NCI-H2171 treated with DMSO at 0.1 percent for 48 hours (cell line): ENCODE measurements around the gene CACNG1.

Experiments used
- DNase-seq: peaks from one replicate; lab custom pipeline; 2025; lab: John Stamatoyannopoulos, UW

Gene CACNG1

DNA sequence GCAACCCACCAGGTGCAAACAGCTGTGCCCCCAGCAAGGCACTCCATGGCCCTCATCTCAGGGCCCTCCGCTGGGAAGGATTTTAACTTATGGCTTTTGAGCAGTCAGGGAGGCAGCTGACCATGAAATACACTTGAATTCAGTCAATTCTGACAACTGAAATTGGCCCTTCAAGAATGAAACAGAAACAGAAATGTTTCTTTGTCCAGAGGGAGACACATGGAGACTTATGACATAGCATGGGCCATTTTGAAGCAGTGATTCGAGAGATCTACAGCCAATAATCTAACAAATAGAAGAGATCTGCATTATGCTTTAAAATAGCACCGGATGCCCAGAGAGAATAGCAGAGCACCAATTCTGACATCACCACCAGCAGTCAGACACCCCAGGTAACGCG is 7.5 kb downstream of the CACNG1 start:
- DNase-seq = no peak

DNA sequence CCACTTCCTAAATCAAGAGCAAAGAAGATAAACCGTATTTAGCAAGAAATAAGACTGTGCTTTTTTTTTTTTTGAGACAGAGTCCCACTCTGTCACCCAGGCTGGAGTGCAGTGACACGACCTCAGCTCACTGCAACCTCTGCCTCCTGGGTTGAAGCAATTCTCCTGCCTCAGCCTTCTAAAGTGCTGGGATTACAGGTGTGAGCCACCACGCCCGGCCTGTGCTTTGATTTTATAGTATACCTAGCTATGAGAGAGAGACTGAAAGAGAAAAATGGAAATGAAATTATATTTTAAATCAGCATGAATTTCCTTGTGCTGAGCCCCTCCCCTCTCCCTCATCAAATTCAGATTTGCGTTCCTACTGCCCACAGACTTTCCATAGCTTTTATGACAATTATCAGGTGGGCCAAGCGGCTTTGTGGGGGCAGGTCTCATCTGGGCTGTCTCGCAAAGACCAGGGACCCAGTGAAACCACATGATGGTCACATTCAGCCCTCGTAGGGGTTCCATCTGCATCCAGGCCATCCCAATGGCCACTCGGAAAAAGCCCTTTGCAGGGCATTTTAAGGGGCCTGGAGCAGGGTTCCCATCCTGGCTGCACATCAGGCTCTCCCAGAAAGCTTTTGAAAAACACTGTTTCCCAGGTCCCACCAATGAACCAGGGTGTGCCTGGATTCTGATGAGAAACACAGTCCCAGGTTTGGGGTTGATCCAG is 8.5 kb downstream of the CACNG1 start:
- no peak for DNase-seq

DNA sequence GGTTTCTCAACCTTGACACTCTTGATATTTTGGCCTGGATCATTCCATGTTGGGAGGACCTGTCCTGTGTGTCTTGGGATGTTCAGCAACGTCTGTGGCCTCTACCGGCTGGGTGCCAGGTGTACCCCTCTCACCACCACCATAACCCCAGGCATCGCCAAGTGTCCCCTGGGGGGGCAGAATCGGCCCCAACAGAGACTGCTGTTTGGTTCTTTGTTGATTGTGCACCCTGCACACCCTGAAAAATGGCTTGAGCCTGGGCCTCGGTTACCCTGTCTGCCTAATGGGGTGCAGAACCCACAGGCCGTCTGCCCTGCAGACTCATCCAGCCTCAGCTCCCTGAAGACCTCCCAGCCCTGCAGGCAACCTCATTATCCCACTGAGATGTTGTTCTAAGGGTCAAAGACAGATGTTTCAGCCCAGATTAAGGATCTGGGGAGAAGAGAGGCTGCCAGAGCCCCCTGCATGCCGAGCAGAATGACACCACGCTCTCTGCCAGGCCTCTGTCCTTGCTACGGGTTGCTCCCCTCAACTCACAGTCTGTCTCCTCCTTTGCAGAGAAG is 9.2 kb downstream of the CACNG1 start:
- no peak for DNase-seq

DNA sequence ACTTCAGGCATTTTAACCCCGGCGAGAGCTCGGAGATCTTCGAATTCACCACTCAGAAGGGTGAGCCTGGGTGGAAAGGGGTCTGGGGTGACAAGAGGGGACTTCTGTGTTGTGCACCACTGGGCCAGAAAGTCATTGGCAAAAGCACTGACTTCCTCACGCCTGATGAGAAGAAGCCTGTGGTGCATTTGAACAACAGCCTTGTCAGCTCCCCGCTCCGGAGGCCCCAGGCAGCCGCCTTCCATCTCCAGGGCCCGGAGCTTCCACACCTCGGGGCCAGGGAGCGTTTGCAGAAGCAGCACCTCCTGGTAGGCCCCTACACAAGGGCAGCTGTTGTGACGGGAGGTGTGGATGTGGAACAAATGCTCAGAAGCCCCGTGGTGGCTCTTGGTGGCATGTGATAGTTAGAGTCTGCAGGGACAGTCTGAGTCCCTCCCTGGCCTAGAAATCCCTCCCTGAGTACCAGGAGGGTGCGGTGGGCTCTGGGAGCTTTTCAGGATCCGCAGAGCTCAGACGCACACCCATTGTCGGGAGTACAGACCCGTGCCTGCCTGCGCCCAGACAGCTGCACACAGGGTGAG is 9.7 kb downstream of the CACNG1 start:
- no peak for DNase-seq

DNA sequence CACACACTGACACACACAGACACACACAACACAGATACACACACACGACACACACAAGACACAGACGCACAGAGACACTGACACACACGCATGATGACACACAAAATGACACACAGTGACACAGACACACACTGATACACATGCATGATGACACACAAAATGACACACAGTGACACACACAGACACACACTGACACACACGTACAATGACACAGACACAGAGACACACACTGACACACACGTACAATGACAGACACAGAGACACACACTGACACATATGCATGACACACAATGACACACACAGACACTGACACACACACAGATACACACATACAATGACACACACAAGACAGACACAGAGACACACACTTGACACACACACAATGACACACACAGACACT is 10.3 kb downstream of the CACNG1 start:
- DNase-seq = no peak

DNA sequence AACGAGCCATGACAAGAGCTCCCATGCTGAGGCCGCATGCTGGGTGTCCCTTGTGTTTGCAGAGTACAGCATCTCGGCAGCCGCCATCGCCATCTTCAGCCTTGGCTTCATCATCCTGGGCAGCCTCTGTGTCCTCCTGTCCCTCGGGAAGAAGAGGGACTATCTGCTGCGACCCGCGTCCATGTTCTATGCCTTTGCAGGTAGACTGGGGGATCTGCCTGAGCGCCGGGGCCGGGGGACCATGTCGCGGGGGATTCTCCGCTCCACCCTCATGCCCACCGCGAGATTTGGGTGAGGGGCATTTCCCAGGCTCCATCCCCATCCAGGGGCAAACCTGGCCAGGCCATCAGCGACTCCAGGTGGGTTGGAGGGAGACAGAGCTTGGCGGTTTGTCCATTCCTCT is 10.7 kb downstream of the CACNG1 start:
- no peak for DNase-seq

DNA sequence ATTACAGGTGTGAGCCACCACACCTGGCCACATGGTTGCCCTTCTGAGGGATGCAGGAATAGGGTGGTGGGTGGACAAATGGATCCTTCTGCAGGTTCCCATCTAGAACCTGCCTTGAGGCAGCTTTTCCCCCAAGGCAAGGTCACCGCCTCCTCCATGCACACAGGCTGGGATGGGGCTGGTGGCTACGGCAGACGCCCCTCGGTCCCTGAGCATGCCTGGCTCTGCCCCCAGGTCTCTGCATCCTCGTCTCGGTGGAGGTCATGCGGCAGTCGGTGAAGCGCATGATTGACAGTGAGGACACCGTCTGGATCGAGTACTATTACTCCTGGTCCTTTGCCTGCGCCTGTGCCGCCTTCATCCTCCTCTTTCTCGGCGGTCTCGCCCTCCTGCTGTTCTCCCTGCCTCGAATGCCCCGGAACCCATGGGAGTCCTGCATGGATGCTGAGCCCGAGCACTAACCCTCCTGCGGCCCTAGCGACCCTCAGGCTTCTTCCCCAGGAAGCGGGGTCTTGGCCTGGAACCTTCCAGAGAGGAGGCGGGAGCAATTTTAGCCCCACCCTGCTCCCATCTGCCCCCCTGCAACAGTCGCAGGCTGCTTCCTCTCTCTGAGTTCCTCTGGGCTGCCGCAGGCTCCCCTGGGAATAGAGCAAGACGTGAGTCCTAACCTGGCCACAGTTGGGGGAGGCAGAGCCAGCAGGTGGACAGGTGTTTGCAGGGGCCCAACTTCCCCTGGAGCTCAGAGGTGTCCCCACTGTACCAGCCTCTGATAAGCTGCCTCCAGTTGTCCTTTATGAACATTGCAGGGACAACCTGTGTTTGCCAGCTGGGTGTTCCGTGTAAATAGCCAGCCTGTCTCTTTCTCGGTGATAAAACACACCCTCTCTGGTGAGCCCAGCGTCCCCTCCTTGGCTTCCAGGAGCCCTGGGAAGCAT is 11.7 kb downstream of the CACNG1 start:
- DNase-seq = peak; percentile 60

DNA sequence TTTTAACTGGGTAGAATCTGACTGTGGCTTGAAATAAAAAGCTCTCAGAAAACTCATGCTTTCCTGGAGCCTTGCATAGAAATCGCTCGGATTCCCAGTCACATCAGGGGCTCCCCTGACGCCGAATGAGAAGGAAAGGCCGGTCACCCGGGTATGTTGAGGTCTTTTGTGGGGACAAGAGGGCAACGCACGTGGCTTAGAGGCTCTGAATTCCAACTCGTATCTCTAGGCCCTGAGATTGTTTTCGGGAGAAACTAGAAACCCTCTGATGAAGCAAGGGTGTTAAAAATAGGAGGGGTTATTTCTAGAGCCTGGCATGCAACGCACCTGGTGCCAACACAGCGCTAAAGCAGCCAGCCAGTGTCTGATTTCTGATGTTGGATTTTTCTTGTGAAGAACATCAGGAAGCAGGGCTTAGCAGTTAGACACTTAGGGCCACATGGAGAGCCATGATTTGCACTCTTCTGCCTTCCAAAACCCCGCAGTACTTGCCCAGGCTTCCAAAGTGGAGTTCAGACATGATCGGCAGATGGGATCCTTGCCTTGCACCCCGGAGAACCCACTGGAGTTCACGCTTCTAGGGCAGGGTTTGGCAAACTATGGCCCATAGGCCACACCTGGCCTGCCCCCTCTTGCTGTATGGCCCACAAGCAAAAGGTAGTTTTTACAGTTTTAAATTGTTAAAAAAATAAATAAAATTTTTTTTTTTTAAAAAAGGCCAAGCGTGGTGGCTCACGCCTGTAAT is 12.6 kb downstream of the CACNG1 start:
- peak; percentile 9 for DNase-seq

DNA sequence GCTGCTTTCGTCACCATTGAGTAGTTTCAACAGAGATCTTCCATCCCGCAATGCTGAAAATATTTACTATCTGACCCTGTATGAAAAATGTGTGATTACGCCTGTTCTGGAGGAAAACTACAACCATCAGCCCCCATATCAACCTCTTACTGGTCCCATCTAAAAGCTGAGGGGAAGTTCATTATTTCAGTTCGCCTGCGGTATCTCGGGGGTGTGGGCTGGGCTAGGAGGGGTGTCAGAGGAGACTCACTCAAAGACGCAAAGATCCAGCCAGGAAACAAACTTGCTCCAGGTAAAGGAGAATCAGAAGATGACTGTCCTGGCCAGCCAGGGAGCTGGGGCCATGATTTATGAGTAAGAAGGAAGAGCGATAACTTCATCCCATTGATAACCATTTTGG is 13.7 kb downstream of the CACNG1 start:
- DNase-seq = no peak

DNA sequence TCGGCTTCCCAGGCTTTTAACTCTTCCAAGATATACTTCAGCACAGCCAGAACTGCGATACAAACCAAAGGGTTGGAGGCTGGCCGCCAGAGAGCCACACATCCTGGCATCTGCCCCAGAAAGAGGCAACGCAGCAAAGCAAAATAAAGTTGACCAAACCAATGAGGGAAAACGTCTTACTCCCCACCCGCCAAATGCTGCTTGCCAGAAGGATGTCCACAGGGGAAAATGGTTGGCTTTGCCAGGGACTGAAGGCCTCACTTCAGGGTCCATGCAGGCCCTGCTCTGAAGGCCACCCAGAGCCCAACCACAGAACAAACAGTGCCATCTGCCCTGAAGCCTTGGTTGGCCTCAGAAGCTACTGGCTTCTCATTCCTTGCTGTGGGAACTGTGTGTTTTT is 15.0 kb downstream of the CACNG1 start:
- no peak for DNase-seq

DNA sequence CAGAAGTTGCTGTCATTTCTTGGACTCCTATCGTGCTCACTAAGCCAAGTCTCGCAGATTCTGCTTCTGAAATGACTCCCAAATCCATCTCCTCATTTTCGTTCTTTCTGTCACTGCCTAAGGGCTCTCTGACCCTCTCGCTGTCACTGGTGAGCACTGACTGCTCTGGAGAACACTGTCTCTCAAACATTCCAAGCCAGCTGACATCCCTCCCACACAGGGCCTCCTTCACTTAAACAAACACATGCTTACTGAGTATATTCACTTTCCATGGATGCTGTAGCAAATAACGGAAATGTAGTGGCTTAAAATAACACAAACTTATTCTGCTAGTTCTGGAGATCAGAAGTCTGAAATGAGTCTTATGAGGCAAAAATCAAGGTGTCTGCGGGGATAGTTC is 18.8 kb downstream of the CACNG1 start:
- no peak for DNase-seq

DNA sequence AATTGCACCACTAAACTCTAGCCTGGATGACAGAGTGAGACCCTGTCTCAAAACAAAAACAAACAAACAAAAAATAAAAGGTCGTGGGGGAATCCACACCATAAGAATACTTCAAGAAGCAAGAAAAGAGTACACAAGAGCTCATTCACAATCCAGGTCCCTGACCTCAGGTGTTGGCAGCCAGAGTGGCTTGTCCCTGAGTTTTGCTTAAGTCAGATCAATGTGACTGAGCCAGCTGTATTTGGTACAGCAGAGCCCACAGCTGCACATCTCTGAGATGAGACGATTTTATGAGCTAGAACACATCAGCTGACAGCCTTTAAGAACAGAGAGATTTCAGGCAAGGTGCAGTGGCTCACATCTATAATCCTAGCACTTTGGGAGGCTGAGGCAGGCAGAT is 22.4 kb downstream of the CACNG1 start:
- no peak for DNase-seq

DNA sequence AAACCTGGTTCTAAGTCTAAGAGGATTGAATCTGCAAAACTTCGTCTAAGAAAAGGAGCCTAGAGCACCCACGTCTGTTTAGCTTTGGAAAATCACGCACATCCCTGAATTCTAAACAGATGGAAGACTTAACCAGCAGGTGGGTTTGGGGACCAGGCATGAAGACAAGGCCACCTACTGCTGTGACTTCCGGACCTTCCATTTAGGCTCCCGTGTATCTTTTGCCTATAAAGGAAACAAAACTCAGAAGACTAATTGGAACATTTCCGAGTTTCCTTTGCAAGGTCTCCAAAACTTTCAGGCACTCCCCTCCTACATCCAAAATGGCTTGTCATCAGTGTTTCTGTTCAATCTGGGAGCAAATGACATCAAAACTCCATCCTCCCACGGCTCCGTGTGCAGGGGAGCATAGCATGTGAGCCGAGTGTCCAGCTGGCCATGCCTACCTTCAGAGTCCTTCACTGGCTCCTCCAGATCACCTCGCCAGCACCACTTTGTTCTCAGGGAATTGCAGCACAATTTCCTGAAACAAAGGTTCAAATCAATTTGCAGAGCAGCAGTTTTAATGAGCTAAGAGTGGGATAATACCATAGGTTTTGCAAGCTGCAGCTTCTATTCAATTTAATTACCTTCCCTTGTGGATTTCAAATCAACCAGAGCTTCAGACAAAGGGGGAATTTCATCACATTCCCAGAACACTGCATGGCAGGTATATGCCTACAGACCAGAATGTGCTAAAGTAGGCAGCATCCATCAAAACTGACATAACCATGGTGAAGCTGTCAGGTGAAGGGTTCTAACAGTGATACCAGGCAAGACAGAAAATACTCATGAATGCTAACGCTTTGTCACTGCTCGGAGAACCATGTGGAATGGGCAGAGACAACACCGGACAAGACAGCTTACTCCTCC is 23.5 kb downstream of the CACNG1 start:
- no peak for DNase-seq

DNA sequence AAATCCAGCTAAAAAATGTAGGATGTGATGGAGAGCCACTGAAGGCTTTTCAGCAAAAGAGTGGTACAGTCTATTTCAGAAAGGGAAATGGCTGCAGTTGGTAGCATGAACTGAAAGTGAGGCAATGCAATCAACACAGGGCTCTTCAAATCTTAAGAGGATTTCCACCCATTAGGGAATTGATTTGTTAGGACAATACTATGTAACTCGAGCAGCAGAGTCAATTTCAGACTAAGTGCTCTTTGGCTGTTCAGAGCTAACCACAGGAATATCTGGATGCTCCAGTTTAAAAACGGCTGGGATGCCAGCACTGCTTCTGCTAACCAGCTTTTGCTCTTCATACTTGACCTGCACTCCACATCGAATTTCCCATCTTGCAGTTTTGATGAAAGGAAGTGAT is 24.6 kb downstream of the CACNG1 start:
- DNase-seq = peak; percentile 17

DNA sequence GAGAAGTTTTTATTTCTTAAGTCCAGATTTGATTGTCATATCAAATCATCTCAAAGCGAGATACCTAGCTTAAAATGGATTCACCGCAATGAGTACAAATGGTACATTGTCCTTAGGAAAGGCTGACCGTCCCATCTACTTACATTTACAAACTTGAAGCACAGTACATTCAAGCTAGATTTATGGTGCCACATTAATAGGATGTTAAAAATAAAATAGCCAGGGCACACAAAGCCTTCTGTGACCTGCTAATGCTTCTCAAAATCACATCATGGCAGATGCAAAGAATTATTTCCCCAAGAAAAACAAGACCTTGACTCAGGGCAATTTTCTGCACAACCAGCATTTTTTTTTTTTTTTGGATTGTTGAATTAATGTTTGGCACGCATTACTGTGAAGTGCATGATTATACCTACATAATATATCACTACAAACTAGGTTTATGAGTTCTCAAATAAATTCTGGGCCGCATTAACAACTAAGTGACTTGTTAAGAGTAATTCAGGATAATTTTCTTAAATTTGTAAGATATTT is 25.3 kb downstream of the CACNG1 start:
- DNase-seq = no peak

DNA sequence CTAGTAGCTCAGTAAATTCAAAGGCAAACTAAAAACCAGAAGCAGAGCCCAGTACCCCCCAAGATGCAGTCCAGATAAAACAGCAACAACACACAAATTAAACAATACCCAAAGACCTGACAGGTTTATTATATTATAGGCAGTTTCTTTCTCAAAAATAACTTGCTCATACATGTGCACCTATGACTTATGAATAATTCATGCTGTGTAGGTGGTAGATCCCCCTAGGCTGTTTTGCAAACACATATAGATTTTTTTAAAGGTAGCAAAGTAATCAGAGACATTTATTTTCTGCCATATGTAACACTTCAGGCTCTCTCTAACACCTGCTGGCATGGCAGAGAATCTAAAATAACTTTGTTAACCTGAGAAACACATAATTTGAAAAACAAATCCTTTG is 27.2 kb downstream of the CACNG1 start:
- DNase-seq = no peak

DNA sequence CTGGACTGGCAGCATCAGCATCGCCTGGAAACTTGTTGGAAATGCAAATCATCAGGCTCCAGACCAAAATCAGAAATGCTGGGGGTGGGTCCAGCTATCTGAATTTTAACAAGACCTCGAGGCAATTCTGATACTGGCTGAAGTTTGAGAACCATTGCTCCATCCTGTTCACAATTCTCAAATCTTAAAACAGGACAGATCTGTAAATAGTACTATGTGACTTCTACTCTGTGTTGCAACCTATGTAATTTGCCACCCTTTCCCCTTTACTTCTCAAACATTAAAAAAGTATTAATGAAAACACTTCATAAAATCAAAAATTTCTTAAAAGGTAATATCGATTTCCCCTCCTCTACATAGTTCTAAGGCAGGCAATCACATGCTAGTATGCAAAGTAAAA is 28.5 kb downstream of the CACNG1 start:
- DNase-seq = no peak

DNA sequence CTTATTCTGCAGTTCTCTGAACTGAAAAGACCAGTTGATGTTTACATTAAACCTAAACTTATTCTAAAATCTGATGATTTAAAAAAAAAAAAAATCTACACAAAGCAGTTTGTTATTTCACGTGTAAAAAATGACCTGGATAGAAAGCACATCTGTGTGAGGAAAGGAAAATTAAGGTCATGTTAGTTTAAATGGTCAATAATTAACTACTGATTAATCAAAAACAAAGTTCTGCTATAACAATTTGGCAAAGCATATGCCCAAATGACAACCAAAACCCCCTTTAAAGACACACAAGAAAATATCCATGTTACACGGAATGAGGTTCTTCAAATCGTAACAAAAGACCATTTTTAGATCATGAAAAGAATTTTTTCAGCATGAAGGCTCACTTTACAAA is 30.4 kb downstream of the CACNG1 start:
- DNase-seq = no peak

DNA sequence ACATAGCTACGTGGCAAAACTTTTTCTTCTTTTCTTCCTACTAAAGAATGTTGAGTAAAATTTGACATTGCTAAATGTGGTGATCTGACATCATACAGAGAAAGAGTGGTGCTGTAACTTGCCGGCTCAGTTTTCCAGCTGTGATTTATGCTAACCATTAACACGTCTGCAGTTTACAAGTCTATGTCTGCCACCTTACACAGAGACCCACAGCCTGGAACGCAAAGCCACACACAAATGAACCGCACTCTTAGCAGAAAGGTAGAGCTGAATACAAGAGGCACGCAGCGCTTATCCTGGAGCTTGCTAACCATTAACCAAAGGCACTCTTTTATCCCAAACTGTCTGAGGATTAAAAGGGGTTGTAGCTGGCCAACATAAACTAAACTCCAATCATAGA is 31.9 kb downstream of the CACNG1 start:
- DNase-seq = no peak

DNA sequence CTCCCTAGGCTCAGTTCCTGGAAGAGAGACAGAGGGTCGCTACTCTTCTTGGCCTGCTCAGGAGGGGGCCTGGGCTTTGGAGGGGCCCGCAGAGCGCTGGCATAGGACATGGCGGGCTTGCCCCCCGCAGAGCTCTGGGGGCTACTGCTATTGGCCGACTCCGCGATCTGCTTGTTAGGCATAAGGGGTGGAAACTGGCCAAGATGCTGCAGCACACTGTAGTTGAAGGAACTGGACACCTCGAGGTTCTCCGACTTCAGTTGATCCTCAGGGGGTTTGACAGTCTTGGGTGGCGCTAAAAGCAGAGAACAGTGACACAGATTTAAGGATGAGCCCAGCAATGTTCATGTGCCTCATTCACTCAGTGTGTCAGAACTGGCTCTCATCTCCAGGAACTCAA is 33.9 kb downstream of the CACNG1 start:
- DNase-seq = no peak

DNA sequence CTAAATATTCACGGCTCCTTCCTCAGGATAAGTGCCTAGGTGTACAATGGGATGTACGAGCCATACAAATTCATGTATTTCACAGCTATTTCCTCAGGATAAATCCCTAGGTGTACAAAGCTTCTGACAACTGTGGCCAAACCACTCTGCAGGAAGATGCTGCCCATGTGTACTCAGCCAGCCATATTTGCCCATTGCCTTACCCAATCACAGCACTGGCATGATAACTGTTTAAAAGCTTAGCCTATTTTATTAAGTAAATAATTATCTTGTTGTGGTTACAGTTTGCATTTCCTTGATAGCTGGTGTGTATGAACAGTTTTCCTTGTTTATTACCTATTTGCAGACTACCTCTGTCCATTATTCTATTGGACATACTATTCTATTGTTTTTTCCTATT is 35.1 kb downstream of the CACNG1 start:
- no peak for DNase-seq
